ENCODE results near the gene KIAA0825.

KIAA0825 gene

DNA sequence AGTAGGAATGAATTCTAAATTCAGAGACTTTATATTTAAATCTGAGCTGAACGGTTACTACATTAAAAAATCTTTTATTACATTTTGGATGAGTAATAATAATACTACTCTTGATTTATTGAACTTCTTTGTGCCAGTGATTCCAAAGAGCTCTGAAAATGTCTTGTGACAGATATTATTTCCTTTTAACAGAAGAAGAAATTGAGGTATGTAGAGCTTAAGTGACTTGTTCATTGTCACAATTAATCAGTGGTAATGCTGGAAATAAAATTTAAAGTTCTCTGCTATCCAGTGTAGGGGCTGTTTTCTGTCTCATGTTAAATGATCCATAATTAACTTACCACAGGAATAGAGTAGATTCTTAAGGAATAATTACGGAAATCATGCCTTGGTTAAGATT is 335.3 kb downstream of the KIAA0825 start:
- TF ChIP-seq CTCF (IDR thresholded peaks at IDR 0.05; ENCODE audit: low read depth, low read length): no peak
- DNase-seq (ENCODE audit: low read depth, low spot score): no peak
- H3K4me3 ChIP-seq (ENCODE audit: low read depth, low read length): no peak overlapping the region
- in situ Hi-C loops (cut with HindIII; ENCODE audit: low sequenced_read_pairs): no loop called here

- no peak for DNase-seq (ENCODE audit: low read depth, low spot score)
- no peak for TF ChIP-seq CTCF (IDR thresholded peaks at IDR 0.05; ENCODE audit: low read depth, low read length)
- in situ Hi-C loops (cut with HindIII; ENCODE audit: low sequenced_read_pairs): no loop called here
- no peak overlapping the region for H3K4me3 ChIP-seq (ENCODE audit: low read depth, low read length)
Measured at GRCh38 chr5:94281236-94281801, 337.1 kb downstream of the KIAA0825 start.

- TF ChIP-seq CTCF (IDR thresholded peaks at IDR 0.05; ENCODE audit: low read depth, low read length): no peak
- in situ Hi-C loops (cut with HindIII; ENCODE audit: low sequenced_read_pairs): no loop called here
- no peak overlapping the region for H3K4me3 ChIP-seq (ENCODE audit: low read depth, low read length)
- DNase-seq (ENCODE audit: low read depth, low spot score): no peak
Measured at GRCh38 chr5:94276751-94277150, 341.7 kb downstream of the KIAA0825 start.

DNA sequence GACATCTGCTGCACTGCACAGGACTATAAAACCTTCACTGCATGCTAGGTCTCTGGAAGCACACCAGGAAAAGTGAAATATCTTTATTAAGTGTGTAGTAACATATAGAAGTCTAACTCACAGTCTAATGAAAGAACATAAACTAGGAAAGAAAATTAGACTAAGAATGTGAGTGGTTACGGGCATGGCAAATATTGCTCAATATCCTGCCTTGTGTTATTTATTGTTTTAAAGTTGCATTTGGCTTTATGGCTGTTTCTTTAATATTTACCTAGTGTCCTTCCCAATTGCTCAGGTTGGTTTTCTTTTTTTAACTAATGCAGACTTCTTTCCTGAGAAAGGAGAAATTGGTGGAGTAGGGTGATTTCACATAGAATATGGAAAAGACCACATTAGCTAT is 342.4 kb downstream of the KIAA0825 start:
- no peak overlapping the region for H3K4me3 ChIP-seq (ENCODE audit: low read depth, low read length)
- TF ChIP-seq CTCF (IDR thresholded peaks at IDR 0.05; ENCODE audit: low read depth, low read length): no peak
- DNase-seq (ENCODE audit: low read depth, low spot score): no peak
- in situ Hi-C loops (cut with HindIII; ENCODE audit: low sequenced_read_pairs): no loop called here

- no peak overlapping the region for H3K4me3 ChIP-seq (ENCODE audit: low read depth, low read length)
- no peak for TF ChIP-seq CTCF (IDR thresholded peaks at IDR 0.05; ENCODE audit: low read depth, low read length)
- DNase-seq (ENCODE audit: low read depth, low spot score): no peak
- in situ Hi-C loops (cut with HindIII; ENCODE audit: low sequenced_read_pairs): no loop called here
Measured at GRCh38 chr5:94274707-94275106, 343.7 kb downstream of the KIAA0825 start.

GRCh38 chr5:94268226-94268625 is 350.2 kb downstream of the KIAA0825 start:
- H3K4me3 ChIP-seq (ENCODE audit: low read depth, low read length): no peak overlapping the region
- DNase-seq (ENCODE audit: low read depth, low spot score): no peak
- in situ Hi-C loops (cut with HindIII; ENCODE audit: low sequenced_read_pairs): no loop called here
- TF ChIP-seq CTCF (IDR thresholded peaks at IDR 0.05; ENCODE audit: low read depth, low read length): no peak

Data from astrocyte of the spinal cord (primary cell).